ENCODE data around the gene CDKN2C.
"Not testable (repeated sequence)": the region's sequence is repeated elsewhere in the genome, so short reads cannot be mapped to it uniquely, and the experiment has no call there.

Gene CDKN2C

DNA sequence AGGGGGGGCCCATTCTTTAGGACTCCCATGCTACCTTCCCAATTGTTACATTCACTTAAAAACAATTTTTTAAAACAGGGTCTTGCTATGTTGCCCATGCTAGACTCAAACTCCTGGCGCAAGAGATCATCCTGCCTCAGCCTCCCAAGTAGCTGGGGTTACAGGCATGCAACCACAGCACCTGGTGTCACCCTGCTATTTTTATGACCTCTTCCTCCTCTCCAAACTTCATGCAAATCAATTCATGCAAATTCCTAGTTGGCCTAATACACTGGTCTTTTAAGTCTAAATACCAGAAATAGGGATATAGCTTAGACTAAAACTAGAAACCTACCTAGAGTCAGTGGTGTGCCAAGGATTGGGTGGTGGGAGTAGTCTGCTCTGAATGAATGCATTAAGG lies 30.1 kb downstream of the CDKN2C start:
- Histone ChIP-seq H3K27me3 (ENCODE audit: control insufficient read depth, insufficient read depth, low read length) (no peaks in the 10 kb centered on the region), H3K9me3 (ENCODE audit: control insufficient read depth, insufficient read depth, low read depth, low read length) (no peaks in the 10 kb centered on the region), H3K27ac (ENCODE audit: low read depth, low read length) (no peak overlapping the region), H3K4me1 (ENCODE audit: control insufficient read depth, insufficient read depth, low read length) (no peaks in the 10 kb centered on the region), H3K9ac (ENCODE audit: low read length) (no peak overlapping the region), H3K4me3 (ENCODE audit: low read depth, low read length) (no peak overlapping the region), H3K36me3 (ENCODE audit: control insufficient read depth, insufficient read depth, low read length) (no peaks in the 10 kb centered on the region)

DNA sequence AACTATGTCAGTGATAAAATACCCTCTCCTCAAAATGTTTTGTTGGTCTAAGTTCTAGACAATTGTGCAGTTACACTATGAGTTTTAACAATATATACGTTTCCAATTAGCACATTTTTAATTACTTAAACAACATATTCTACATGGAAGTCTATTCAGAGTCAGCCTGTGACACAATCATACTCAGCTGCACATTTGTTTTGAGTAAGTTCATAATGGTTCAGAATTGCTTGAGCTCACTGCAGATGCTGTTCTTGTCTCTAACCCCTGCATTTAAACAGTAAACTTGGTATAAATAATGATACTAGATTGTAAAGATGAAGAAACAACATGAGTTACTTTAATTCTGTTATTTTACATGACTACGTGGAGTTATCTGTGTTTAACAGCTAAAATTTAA lies 30.6 kb downstream of the CDKN2C start:
- Histone ChIP-seq H3K36me3 (ENCODE audit: control insufficient read depth, insufficient read depth, low read length) (no peaks in the 10 kb centered on the region), H3K4me3 (ENCODE audit: low read depth, low read length) (no peak overlapping the region), H3K9ac (ENCODE audit: low read length) (no peak overlapping the region), H3K4me1 (ENCODE audit: control insufficient read depth, insufficient read depth, low read length) (no peaks in the 10 kb centered on the region), H3K27ac (ENCODE audit: low read depth, low read length) (no peak overlapping the region), H3K9me3 (ENCODE audit: control insufficient read depth, insufficient read depth, low read depth, low read length) (no peaks in the 10 kb centered on the region), H3K27me3 (ENCODE audit: control insufficient read depth, insufficient read depth, low read length) (no peaks in the 10 kb centered on the region)

DNA sequence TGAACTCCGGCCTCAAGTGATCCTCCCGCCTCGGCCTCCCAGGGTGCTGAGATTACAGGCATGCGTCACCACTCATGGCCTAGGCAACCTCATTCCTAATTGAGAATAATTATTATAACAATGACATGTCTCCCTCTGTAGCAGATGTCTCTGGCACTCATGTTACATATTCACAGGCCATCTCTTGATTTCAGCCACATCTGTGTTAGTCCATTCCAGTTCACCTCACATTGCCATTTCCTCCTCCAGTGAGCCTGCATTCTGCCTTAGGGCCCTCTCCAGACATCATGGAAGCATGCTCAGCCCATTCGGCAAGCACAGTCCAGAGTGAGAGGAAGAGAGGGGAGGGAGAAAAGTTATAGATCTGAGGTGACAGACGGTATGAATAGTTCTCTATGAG lies 32.5 kb downstream of the CDKN2C start:
- Histone ChIP-seq H3K36me3 (ENCODE audit: control insufficient read depth, insufficient read depth, low read length) (no peaks in the 10 kb centered on the region), H3K4me1 (ENCODE audit: control insufficient read depth, insufficient read depth, low read length) (no peaks in the 10 kb centered on the region), H3K9ac (ENCODE audit: low read length) (no peak overlapping the region), H3K9me3 (ENCODE audit: control insufficient read depth, insufficient read depth, low read depth, low read length) (no peaks in the 10 kb centered on the region), H3K27ac (ENCODE audit: low read depth, low read length) (no peak overlapping the region), H3K4me3 (ENCODE audit: low read depth, low read length) (no peak overlapping the region), H3K27me3 (ENCODE audit: control insufficient read depth, insufficient read depth, low read length) (no peaks in the 10 kb centered on the region)

GRCh38 chr1:51005549-51005948 lies 35.5 kb downstream of the CDKN2C start:
- H3K4me3 ChIP-seq (ENCODE audit: low read depth, low read length); H3K4me1 ChIP-seq (ENCODE audit: control insufficient read depth, insufficient read depth, low read length); H3K9ac ChIP-seq (ENCODE audit: low read length); H3K9me3 ChIP-seq (ENCODE audit: control insufficient read depth, insufficient read depth, low read depth, low read length); H3K27me3 ChIP-seq (ENCODE audit: control insufficient read depth, insufficient read depth, low read length); H3K27ac ChIP-seq (ENCODE audit: low read depth, low read length); H3K36me3 ChIP-seq (ENCODE audit: control insufficient read depth, insufficient read depth, low read length): not testable (repeated sequence)

- no peak overlapping the region for H3K9ac ChIP-seq (ENCODE audit: low read length)
- no peaks in the 10 kb centered on the region for H3K36me3 ChIP-seq (ENCODE audit: control insufficient read depth, insufficient read depth, low read length)
- no peak overlapping the region for H3K4me3 ChIP-seq (ENCODE audit: low read depth, low read length)
- H3K27ac ChIP-seq (ENCODE audit: low read depth, low read length): no peak overlapping the region
- H3K4me1 ChIP-seq (ENCODE audit: control insufficient read depth, insufficient read depth, low read length): no peaks in the 10 kb centered on the region
- no peaks in the 10 kb centered on the region for H3K27me3 ChIP-seq (ENCODE audit: control insufficient read depth, insufficient read depth, low read length)
- H3K9me3 ChIP-seq (ENCODE audit: control insufficient read depth, insufficient read depth, low read depth, low read length): no peaks in the 10 kb centered on the region
Measured at GRCh38 chr1:51009381-51009780, 39.3 kb downstream of the CDKN2C start.

- H3K9ac ChIP-seq (ENCODE audit: low read length): no peak overlapping the region
- H3K4me3 ChIP-seq (ENCODE audit: low read depth, low read length): no peak overlapping the region
- no peaks in the 10 kb centered on the region for H3K36me3 ChIP-seq (ENCODE audit: control insufficient read depth, insufficient read depth, low read length)
- H3K27me3 ChIP-seq (ENCODE audit: control insufficient read depth, insufficient read depth, low read length): no peaks in the 10 kb centered on the region
- no peaks in the 10 kb centered on the region for H3K4me1 ChIP-seq (ENCODE audit: control insufficient read depth, insufficient read depth, low read length)
- H3K9me3 ChIP-seq (ENCODE audit: control insufficient read depth, insufficient read depth, low read depth, low read length): no peaks in the 10 kb centered on the region
- H3K27ac ChIP-seq (ENCODE audit: low read depth, low read length): no peak overlapping the region
Measured at GRCh38 chr1:51014878-51015277, 44.8 kb downstream of the CDKN2C start.

- Histone ChIP-seq H3K27ac (ENCODE audit: low read depth, low read length) (no peak overlapping the region), H3K27me3 (ENCODE audit: control insufficient read depth, insufficient read depth, low read length) (no peaks in the 10 kb centered on the region), H3K9ac (ENCODE audit: low read length) (no peak overlapping the region), H3K9me3 (ENCODE audit: control insufficient read depth, insufficient read depth, low read depth, low read length) (no peaks in the 10 kb centered on the region), H3K4me3 (ENCODE audit: low read depth, low read length) (no peak overlapping the region), H3K36me3 (ENCODE audit: control insufficient read depth, insufficient read depth, low read length) (no peaks in the 10 kb centered on the region), H3K4me1 (ENCODE audit: control insufficient read depth, insufficient read depth, low read length) (no peaks in the 10 kb centered on the region)
Measured at GRCh38 chr1:51019811-51020210, 49.8 kb downstream of the CDKN2C start.
